B cell (primary cell): ENCODE measurements around the gene SSC5D. TPM values are rescaled to one million over a fixed set of nuclear protein-coding genes. Genes with fewer than 3 reads are reported as not detected.

Source experiments
- ATAC-seq: fragments of 200-7000 bp; cut with Tn5 transposase; one replicate; pipeline ENCODE4 v1.10.0; 2021; ENCODE audit warnings: low read depth, mild to moderate bottlenecking, moderate number of reproducible peaks, moderate library complexity
- CTCF ChIA-PET: fragments of 350-600 bp; sonication (Branson Sonifier 250); formaldehyde crosslinking; loops from one replicate; lab custom pipeline; 2021; ENCODE audit warnings: antibody characterized with exemption, inconsistent platforms; lab: Charles Lee
- POLR2A ChIA-PET: fragments of 350-600 bp; sonication (Branson Sonifier 250); formaldehyde crosslinking; loops from one replicate; lab custom pipeline; 2021; ENCODE audit warnings: antibody characterized with exemption; lab: Charles Lee
- DNase-seq: peaks from one replicate; pipeline ENCODE4 v3.0.0; 2013
- H2AFZ ChIP-seq: 2 replicates; pipeline ENCODE4 v1.6.1; 2012; ENCODE audit warnings: mild to moderate bottlenecking, low read depth, low read length; ENCODE audit not compliant: insufficient read depth, poor library complexity, severe bottlenecking
- H3K27ac ChIP-seq, 2 donors: 1 replicate in 1 of 2; 2 replicates in 1 of 2; pipeline ENCODE4 v1.5.1; 2012 to 2013; ENCODE audit warnings: low read length in 2 of 2, mild to moderate bottlenecking in 2 of 2, moderate library complexity in 1 of 2
- H3K27me3 ChIP-seq, 4 experiments: fragments of 200-600 bp in 1 of 4; sonication (generic) in 1 of 4; replicated peaks in 1 of 4; 1 replicate in 2 of 4; 2 replicates in 2 of 4; pipeline versions ENCODE4 v1.6.1 to v1.7.0; 2013 to 2016; ENCODE audit warnings: low read length in 3 of 4, mild to moderate bottlenecking in 2 of 4, mixed read lengths in 1 of 4, moderate library complexity in 1 of 4; ENCODE audit not compliant: insufficient read depth in 4 of 4, control insufficient read depth in 3 of 4; ENCODE audit errors: control extremely low read depth in 1 of 4
- H3K36me3 ChIP-seq, 2 experiments: replicated peaks in 1 of 2; 1 replicate in 1 of 2; 2 replicates in 1 of 2; pipeline versions ENCODE4 v1.6.1 to v1.7.1; 2013; ENCODE audit warnings: low read length in 1 of 2; ENCODE audit not compliant: insufficient read depth in 2 of 2, control insufficient read depth in 1 of 2; ENCODE audit errors: control extremely low read depth in 1 of 2, extremely low read depth in 1 of 2
- H3K4me1 ChIP-seq, 2 donors: fragments of 200-600 bp in 1 of 2; sonication (generic) in 1 of 2; 1 replicate in 1 of 2; 2 replicates in 1 of 2; pipeline versions ENCODE4 v1.5.1 to v1.6.1; 2013 to 2017; ENCODE audit warnings: low read length in 2 of 2; ENCODE audit not compliant: control insufficient read depth in 2 of 2, insufficient read depth in 2 of 2
- H3K4me2 ChIP-seq: replicated peaks from 2 replicates; pipeline ENCODE3; 2012; ENCODE audit warnings: mild to moderate bottlenecking, low read depth, low read length; ENCODE audit not compliant: poor library complexity, severe bottlenecking
- H3K4me3 ChIP-seq, 5 experiments: fragments of 200-600 bp in 1 of 5; sonication (generic) in 1 of 5; 1 replicate in 3 of 5; 2 replicates in 2 of 5; pipeline versions ENCODE4 v1.5.1 to v1.7.0; 2011 to 2016; ENCODE audit warnings: low read length in 4 of 5, mild to moderate bottlenecking in 4 of 5, low read depth in 2 of 5, control low read depth in 1 of 5, moderate library complexity in 1 of 5; ENCODE audit not compliant: insufficient read depth in 1 of 5; ENCODE audit errors: control extremely low read depth in 1 of 5, extremely low read depth in 1 of 5
- H3K79me2 ChIP-seq: fragments of 200-600 bp; sonication (generic); one replicate; pipeline ENCODE4 v1.6.0; 2016; ENCODE audit warnings: low read length; ENCODE audit not compliant: control insufficient read depth, insufficient read depth
- H3K9ac ChIP-seq: fragments of 200-600 bp; sonication (generic); 2 replicates; pipeline ENCODE4 v1.6.1; 2017; ENCODE audit warnings: mild to moderate bottlenecking, low read length, moderate library complexity
- H3K9me3 ChIP-seq, 3 donors: one replicate each; pipeline versions ENCODE4 v1.6.1 to v1.7.1; 2013; ENCODE audit warnings: low read length in 2 of 3; ENCODE audit not compliant: control insufficient read depth in 2 of 3, insufficient read depth in 1 of 3; ENCODE audit errors: control extremely low read depth in 1 of 3
- H4K20me1 ChIP-seq: 2 replicates; pipeline ENCODE4 v1.6.0; 2012; ENCODE audit warnings: mild to moderate bottlenecking, low read length; ENCODE audit not compliant: insufficient read depth, control insufficient read depth, poor library complexity, severe bottlenecking
- H3K27ac Mint-ChIP-seq: one replicate; pipeline ENCODE4 v1.8.0; 2021; ENCODE audit warnings: mixed read lengths
- H3K27me3 Mint-ChIP-seq: one replicate; pipeline ENCODE4 v1.8.0; 2021; ENCODE audit warnings: mixed read lengths
- H3K4me1 Mint-ChIP-seq: one replicate; pipeline ENCODE4 v1.8.0; 2021; ENCODE audit warnings: mixed read lengths
- H3K4me3 Mint-ChIP-seq: one replicate; pipeline ENCODE4 v1.8.0; 2021; ENCODE audit warnings: mixed read lengths
- H3K9me3 Mint-ChIP-seq: one replicate; pipeline ENCODE4 v1.8.0; 2022; ENCODE audit warnings: mixed read lengths; ENCODE audit not compliant: insufficient read depth
- EZH2 ChIP-seq: IDR thresholded peaks from 2 replicates; pipeline ENCODE4 v1.6.1; 2012; ENCODE audit warnings: borderline replicate concordance, low read depth, mild to moderate bottlenecking, moderate library complexity, low read length; ENCODE audit not compliant: insufficient read depth, poor library complexity, severe bottlenecking
- WGBS: methylation state at CpG from one replicate; pipeline ENCODE4 v1.1.5; 2013; ENCODE audit warnings: missing lambda C conversion rate; ENCODE audit not compliant: insufficient coverage; 5-methylcytosine and 5-hydroxymethylcytosine counted together
- intact Hi-C: fragments of 100-400 bp; cut with micrococcal nuclease; formaldehyde crosslinking; loops from one replicate; pipeline ENCODE4 v1.10.0; 2022
- polyA plus RNA-seq: library from polyadenylated mRNA; depleted of rRNA; stranded (reverse); fragments of >200 nt; gene quantifications from 2 replicates; pipeline ENCODE4 v1.2.3, GENCODE V29; 2012
- total RNA-seq, 2 donors: library from RNA; stranded (reverse); fragments of 120-200 nt in 1 of 2; gene quantifications; 1 replicate in 1 of 2; 2 replicates in 1 of 2; pipeline versions ENCODE4 v1.2.3 to v1.2.4, GENCODE V29; 2013 to 2022
- TF ChIP-seq, protein P1 (sequence below): fragments of 200-600 bp; IDR thresholded peaks from one replicate; pipeline ENCODE4 v1.8.0; 2022; ENCODE audit warnings: antibody characterized with exemption, mild to moderate bottlenecking

Gene SSC5D
- total and polyA plus RNA-seq, 2 donors (not counting 1 experiment from before 2014, with no cell fraction given), result 0.22 to 0.44 TPM

DNA sequence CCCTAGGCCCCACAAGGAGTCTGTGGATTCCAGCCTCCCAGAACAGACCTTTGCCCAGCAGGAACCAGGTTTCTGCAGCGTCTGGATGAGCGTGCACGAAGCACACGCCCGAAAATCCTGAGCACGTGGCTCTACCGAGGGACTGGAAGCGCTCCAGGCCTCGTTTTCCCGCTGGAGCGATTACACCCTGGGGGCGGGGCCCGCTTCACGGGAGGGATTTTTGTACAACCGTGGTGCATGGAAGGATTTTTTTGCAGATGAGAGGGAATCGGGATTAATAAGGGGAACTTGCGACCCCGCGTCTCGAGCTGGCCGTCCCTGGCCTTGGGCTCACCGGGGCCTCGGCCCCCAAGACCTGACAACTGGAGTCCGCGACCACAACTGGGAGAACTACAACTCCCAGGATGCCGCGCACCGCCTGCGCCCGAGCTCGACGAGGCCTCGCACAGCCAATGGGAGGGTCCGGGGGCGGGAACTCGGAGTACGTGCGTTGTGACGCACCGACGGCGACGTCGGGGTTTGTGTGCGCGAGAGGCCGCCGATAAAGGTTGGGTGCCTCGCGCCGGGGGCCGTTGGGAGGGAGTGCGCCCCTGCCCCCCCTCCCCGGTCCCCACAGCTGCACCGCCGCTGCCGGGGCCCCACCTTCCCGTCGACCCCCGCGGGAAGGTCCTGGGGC lies 12.0 kb upstream of the SSC5D start, which contains the start of gene ZNF628:
Gene ZNF628 (plus strand): TSS at position 518 of the 676 bp plus-strand sequence. CDS start 3,294 bp downstream, outside the sequence.
- POLR2A ChIA-PET, result interaction anchor here (0.5 to 2.2 kb wide), 27 partner anchors 8 to 1027 kb away, joined by 3 to 30 read pairs (median 4); partner anchors contain the start of genes FIZ1, ISOC2, LENG8 and NAT14
- 4% methylated on average over 53 of the region's 61 CpGs for WGBS
- H3K79me2 ChIP-seq, result peaks cover 34% of the 10 kb centered on the region

More for the DNA sequence above, 12.0 kb upstream of the SSC5D start, which contains the start of gene ZNF628:
- ATAC-seq (peak; percentile 90), DNase-seq (peak; percentile 99)
- no peak for TF ChIP-seq EZH2
- TF ChIP-seq, protein P1, sequence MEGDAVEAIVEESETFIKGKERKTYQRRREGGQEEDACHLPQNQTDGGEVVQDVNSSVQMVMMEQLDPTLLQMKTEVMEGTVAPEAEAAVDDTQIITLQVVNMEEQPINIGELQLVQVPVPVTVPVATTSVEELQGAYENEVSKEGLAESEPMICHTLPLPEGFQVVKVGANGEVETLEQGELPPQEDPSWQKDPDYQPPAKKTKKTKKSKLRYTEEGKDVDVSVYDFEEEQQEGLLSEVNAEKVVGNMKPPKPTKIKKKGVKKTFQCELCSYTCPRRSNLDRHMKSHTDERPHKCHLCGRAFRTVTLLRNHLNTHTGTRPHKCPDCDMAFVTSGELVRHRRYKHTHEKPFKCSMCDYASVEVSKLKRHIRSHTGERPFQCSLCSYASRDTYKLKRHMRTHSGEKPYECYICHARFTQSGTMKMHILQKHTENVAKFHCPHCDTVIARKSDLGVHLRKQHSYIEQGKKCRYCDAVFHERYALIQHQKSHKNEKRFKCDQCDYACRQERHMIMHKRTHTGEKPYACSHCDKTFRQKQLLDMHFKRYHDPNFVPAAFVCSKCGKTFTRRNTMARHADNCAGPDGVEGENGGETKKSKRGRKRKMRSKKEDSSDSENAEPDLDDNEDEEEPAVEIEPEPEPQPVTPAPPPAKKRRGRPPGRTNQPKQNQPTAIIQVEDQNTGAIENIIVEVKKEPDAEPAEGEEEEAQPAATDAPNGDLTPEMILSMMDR, result no peak
- no peaks in the 10 kb centered on the region for H3K27me3 Mint-ChIP-seq
- no peaks in the 10 kb centered on the region for H3K9me3 ChIP-seq
- peaks cover 34% of the 10 kb centered on the region for H3K4me1 Mint-ChIP-seq
- H3K27ac Mint-ChIP-seq, result peak within 1 kb of the TSS; percentile 97
- H3K27me3 ChIP-seq, result no peaks in the 10 kb centered on the region
- peak within 1 kb of the TSS; percentile 78 for H3K9ac ChIP-seq
- H3K4me3 Mint-ChIP-seq, result peak within 1 kb of the TSS; percentile 95
- intact Hi-C loops, result loop anchor here (1.0 to 2.0 kb wide), 7 partner anchors 15 to 217 kb away; partner anchors contain the start of genes FIZ1, ISOC2, KMT5C and PPP6R1
- peaks cover 20% of the 10 kb centered on the region for H4K20me1 ChIP-seq
- H3K4me3 ChIP-seq, result peak within 1 kb of the TSS; percentile 63 to 97 (median 77)
- no peaks in the 10 kb centered on the region for H3K9me3 Mint-ChIP-seq
- no peaks in the 10 kb centered on the region for H3K36me3 ChIP-seq
- CTCF ChIA-PET, result interaction anchor here (0.7 to 5.1 kb wide), 11 partner anchors 9 to 1597 kb away, joined by 3 to 45 read pairs (median 5); partner anchors contain the start of genes ISOC2, SSC5D and ZNF784
- peak within 1 kb of the TSS; percentile 69 to 92 for H3K27ac ChIP-seq
- H3K4me2 ChIP-seq, result peak within 1 kb of the TSS; percentile 98
- peak within 1 kb of the TSS; percentile 89 for H2AFZ ChIP-seq
- H3K4me1 ChIP-seq, result peaks cover 15 to 21% of the 10 kb centered on the region in 2 donors
